ENCODE measurements around the gene FGR. TPM values are rescaled to one million over a fixed set of nuclear protein-coding genes. Genes with fewer than 3 reads are reported as not detected.
"Not testable (repeated sequence)": the region's sequence is repeated elsewhere in the genome, so short reads cannot be mapped to it uniquely, and the experiment has no call there.

Gene FGR
- total RNA-seq, 2 donors from 2014 or later: 0.62 to 2.1 TPM

DNA sequence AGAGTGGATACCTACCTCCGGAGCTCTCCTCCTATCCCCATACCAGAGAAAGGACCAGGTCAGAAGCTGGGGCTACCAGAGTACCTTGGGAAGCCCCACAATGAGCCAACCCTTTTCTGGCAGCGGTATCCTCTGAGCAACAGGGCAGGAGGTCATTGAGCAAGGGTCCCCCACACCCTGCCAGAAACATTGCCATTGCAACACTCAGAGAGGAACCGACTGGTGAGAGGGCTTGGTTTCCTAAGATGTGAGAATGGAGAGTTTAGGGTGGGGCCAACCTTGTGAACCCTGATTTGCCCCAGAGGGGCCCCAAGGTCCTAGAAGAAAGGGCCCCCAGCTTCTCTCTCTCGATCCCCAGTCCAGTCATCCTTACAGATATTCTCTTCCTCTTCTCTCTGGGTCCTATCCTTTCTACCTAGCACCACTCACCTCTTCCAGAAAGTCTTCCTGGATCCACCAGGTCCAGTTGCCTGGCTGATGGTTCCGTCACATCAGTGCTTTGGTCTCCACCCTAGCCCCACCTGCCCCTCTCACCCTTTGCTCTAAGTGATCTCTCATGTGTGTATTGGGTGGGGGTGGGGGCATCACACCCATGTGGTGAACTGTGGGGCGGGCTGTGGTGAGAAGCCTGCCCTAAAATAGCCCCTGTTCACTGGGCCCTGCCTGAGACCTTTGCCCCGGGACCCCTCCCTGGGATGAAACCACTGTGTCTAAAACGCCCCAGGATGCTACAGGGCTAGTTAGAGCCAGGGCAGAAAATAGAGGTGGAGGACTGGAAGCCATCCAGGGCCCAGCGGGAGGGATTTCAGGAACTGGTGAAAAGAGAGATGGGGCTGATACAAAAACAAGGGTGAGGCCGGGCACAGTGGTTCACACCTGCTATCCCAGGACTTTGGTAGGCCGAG lies 8.7 kb downstream of the FGR start:
- Mint-ChIP-seq H3K36me3 (ENCODE audit: insufficient read depth in 2 of 2) (no peaks in the 10 kb centered on the region), H3K4me1 (ENCODE audit: low read depth) (peaks cover 36% of the 10 kb centered on the region), H3K9me3 (no peaks in the 10 kb centered on the region), H3K27me3 (ENCODE audit: low read depth) (no peaks in the 10 kb centered on the region), H3K4me3 (peak overlapping the region; percentile 13 to 14), H3K27ac (no peak overlapping the region)
- DNase-seq: no peak
- peak in 1 of 2 donors; percentile 16 for ATAC-seq (replicated peaks in 1 of 2)

GRCh38 chr1:27624467-27625178 lies 10.4 kb downstream of the FGR start:
- no peak for DNase-seq
- Mint-ChIP-seq H3K9me3 (no peaks in the 10 kb centered on the region), H3K4me3 (no peak overlapping the region), H3K27me3 (ENCODE audit: low read depth) (no peaks in the 10 kb centered on the region), H3K36me3 (ENCODE audit: insufficient read depth in 2 of 2) (no peaks in the 10 kb centered on the region), H3K27ac (no peak overlapping the region), H3K4me1 (ENCODE audit: low read depth) (peaks cover 27% of the 10 kb centered on the region)
- ATAC-seq (replicated peaks in 1 of 2): peak in 1 of 2 donors; percentile 9

DNA sequence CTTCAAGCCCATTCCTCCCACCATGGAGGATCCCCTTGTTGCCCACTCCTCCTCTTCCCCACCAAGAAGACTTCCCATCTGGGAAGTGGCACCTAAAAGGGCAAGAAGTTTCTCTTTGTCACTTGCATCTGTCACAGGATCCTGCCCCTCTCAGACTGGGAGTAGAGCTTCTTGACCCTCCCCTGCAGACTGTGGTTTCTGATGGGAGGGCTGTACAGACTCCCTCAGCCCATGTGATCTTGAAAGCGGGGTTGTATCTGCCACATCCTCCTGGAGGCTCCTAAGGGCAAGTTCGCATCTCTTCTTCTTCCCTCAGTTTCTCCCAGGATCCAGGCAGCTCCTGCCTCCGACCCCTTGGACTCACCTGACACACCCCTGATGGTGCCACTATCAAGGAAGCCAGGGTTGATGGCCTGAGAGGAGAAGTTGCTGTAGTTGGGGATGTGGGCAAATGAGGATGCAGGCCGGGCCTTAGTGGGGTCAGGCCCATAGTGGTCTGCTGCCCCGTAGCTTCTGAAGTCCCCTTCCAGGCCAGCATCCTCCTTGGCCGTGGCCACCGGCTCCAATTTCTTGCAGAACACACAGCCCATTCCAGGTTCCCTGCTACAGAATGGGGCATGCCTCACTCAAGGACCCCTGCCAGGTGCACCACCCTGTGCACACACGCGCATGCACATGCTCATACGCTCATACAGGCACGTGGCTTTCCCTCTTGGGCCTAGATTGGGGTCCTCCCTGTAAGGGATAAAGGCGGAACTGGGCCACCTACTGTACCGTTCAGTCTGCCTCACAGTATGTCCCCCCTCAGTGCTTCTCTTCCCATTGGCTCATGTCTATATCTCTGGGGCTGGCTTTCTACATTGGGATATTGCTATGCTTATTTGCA lies 11.4 kb downstream of the FGR start:
- Mint-ChIP-seq H3K36me3 (ENCODE audit: insufficient read depth in 2 of 2) (no peaks in the 10 kb centered on the region), H3K27me3 (ENCODE audit: low read depth) (no peaks in the 10 kb centered on the region), H3K9me3 (no peaks in the 10 kb centered on the region), H3K27ac (no peak overlapping the region), H3K4me3 (no peak overlapping the region), H3K4me1 (ENCODE audit: low read depth) (peaks cover 27% of the 10 kb centered on the region)
- DNase-seq: no peak
- ATAC-seq (replicated peaks in 1 of 2): no peak

- H3K4me3 Mint-ChIP-seq: no peak overlapping the region
- H3K4me1 Mint-ChIP-seq (ENCODE audit: low read depth): peaks cover 34% of the 10 kb centered on the region
- no peak overlapping the region for H3K27ac Mint-ChIP-seq
- no peaks in the 10 kb centered on the region for H3K9me3 Mint-ChIP-seq
- DNase-seq: no peak
- no peaks in the 10 kb centered on the region for H3K36me3 Mint-ChIP-seq (ENCODE audit: insufficient read depth in 2 of 2)
- peak; percentile 27 to 53 for ATAC-seq (replicated peaks in 1 of 2)
- H3K27me3 Mint-ChIP-seq (ENCODE audit: low read depth): no peaks in the 10 kb centered on the region
Measured at GRCh38 chr1:27622828-27623227, 12.2 kb downstream of the FGR start.

DNA sequence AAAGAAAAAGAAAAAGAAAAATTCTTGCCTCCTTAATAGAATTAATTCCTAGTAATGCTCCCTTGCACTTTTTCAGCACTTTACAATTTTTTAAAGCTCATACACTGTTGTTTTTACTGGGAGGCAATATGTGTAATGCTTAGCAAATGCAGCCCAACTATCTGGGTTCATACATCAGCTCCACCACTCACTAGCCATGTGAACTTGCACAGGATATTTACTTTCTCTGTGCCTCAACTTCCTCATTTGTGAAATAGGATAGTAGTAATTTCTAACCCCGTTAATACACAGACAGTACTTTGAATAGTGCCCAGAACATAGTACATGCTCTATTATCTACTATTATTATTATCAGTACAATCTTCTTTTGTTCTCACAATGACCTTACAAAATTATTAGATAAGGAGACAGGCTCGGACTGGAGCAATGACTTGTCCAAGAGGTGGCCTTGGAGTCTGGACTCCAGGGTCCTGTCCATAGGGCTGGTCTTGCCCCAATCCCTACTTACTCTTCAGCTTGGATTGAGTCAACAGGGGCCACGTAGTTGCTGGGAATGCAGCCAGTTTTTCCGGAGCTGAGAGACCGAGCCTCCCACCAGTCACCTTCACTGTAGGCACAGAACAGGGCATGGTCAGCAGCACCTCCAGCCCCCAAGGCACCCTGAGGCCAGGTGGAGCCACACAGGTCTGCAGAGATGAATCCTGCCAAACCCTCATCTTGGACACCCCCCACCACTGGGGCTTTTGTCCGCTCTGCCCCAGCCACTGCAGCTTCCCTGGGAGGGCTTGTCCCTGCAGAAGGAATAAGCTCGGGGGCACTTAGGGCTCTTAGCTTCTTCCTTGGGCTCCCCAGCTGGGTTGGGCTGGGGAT lies 13.7 kb downstream of the FGR start:
- H3K27me3 Mint-ChIP-seq (ENCODE audit: low read depth): no peaks in the 10 kb centered on the region
- no peaks in the 10 kb centered on the region for H3K9me3 Mint-ChIP-seq
- no peak overlapping the region for H3K4me3 Mint-ChIP-seq

GRCh38 chr1:27619782-27620438 lies 15.1 kb downstream of the FGR start:
- not testable (repeated sequence) for H3K36me3 Mint-ChIP-seq (ENCODE audit: insufficient read depth in 2 of 2); ATAC-seq (replicated peaks in 1 of 2); H3K4me3 Mint-ChIP-seq; H3K9me3 Mint-ChIP-seq; H3K27me3 Mint-ChIP-seq (ENCODE audit: low read depth); H3K27ac Mint-ChIP-seq; DNase-seq
- peaks cover 34% of the 10 kb centered on the region for H3K4me1 Mint-ChIP-seq (ENCODE audit: low read depth)

More for the DNA sequence above, 13.7 kb downstream of the FGR start:
- Mint-ChIP-seq H3K4me1 (ENCODE audit: low read depth) (peaks cover 38% of the 10 kb centered on the region), H3K36me3 (ENCODE audit: insufficient read depth in 2 of 2) (no peaks in the 10 kb centered on the region), H3K27ac (no peak overlapping the region)
- ATAC-seq (replicated peaks in 1 of 2): no peak
- no peak for DNase-seq

- Mint-ChIP-seq H3K27ac (peak overlapping the region; percentile 16), H3K4me3 (peak overlapping the region; percentile 10 to 40), H3K36me3 (ENCODE audit: insufficient read depth in 2 of 2) (no peaks in the 10 kb centered on the region), H3K9me3 (no peaks in the 10 kb centered on the region), H3K27me3 (ENCODE audit: low read depth) (no peaks in the 10 kb centered on the region), H3K4me1 (ENCODE audit: low read depth) (peaks cover 44% of the 10 kb centered on the region)
- DNase-seq: peak in 1 of 2 donors; percentile 33
- peak; percentile 78 to 83 for ATAC-seq (replicated peaks in 1 of 2)
Measured at GRCh38 chr1:27618341-27619082, 16.5 kb downstream of the FGR start.

DNA sequence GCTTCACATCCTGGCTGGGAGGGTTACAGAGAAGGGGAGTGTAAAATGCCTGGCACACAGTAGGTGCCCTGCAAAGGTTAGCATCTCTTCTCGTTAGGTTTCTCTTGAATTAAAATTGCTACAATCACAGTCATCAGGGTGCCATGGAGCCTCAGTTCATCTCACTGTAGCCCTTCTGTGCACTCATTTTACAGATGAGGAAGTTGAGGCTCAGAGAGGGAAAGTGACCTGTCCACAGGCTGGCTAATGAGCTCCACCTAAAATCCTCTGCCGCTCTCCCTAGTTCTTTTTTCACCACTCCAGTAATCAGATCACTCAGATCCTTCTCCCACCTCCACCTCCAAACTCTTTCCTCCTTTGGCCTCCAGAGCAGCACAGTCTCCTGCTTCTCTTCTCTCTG lies 17.6 kb downstream of the FGR start:
- DNase-seq: no peak
- Mint-ChIP-seq H3K27me3 (ENCODE audit: low read depth) (no peaks in the 10 kb centered on the region), H3K27ac (peak overlapping the region; percentile 12), H3K4me3 (no peak overlapping the region), H3K36me3 (ENCODE audit: insufficient read depth in 2 of 2) (no peaks in the 10 kb centered on the region), H3K4me1 (ENCODE audit: low read depth) (peaks cover 44% of the 10 kb centered on the region), H3K9me3 (no peaks in the 10 kb centered on the region)
- ATAC-seq (replicated peaks in 1 of 2): no peak

- H3K9me3 Mint-ChIP-seq: no peaks in the 10 kb centered on the region
- no peaks in the 10 kb centered on the region for H3K36me3 Mint-ChIP-seq (ENCODE audit: insufficient read depth in 2 of 2)
- ATAC-seq (replicated peaks in 1 of 2): no peak
- H3K4me1 Mint-ChIP-seq (ENCODE audit: low read depth): peaks cover 44% of the 10 kb centered on the region
- H3K4me3 Mint-ChIP-seq: no peak overlapping the region
- no peaks in the 10 kb centered on the region for H3K27me3 Mint-ChIP-seq (ENCODE audit: low read depth)
- no peak overlapping the region for H3K27ac Mint-ChIP-seq
- DNase-seq: no peak
Measured at GRCh38 chr1:27616441-27616840, 18.5 kb downstream of the FGR start.

GRCh38 chr1:27615346-27616192 lies 19.4 kb downstream of the FGR start:
- ATAC-seq (replicated peaks in 1 of 2): no peak
- Mint-ChIP-seq H3K9me3 (no peaks in the 10 kb centered on the region), H3K36me3 (ENCODE audit: insufficient read depth in 2 of 2) (no peaks in the 10 kb centered on the region), H3K27me3 (ENCODE audit: low read depth) (no peaks in the 10 kb centered on the region), H3K27ac (no peak overlapping the region), H3K4me3 (no peak overlapping the region), H3K4me1 (ENCODE audit: low read depth) (peaks cover 44% of the 10 kb centered on the region)
- no peak for DNase-seq
